CD4-positive, alpha-beta memory T cell (primary cell): Measurements from ENCODE around the gene FMN2. TPM values are rescaled to one million over a fixed set of nuclear protein-coding genes. Genes with fewer than 3 reads are reported as not detected.
"Not testable (repeated sequence)": the region's sequence is repeated elsewhere in the genome, so short reads cannot be mapped to it uniquely, and the experiment has no call there.

Experiments used
- CTCF ChIA-PET: fragments of 350-600 bp; sonication (Branson Sonifier 250); formaldehyde crosslinking; loops from one replicate; lab custom pipeline; 2021; ENCODE audit warnings: inconsistent platforms; ENCODE audit not compliant: partially characterized antibody; lab: Charles Lee
- POLR2A ChIA-PET: fragments of 350-600 bp; sonication (Branson Sonifier 250); formaldehyde crosslinking; loops from one replicate; lab custom pipeline; 2021; ENCODE audit not compliant: partially characterized antibody; lab: Charles Lee
- DNase-seq, 5 donors: peaks; one replicate each; pipeline versions ENCODE4 v3.0.0 to v3.0.0-alpha.2; 2020 to 2022; ENCODE audit warnings: mixed read lengths in 1 of 5
- H3K27ac ChIP-seq: one replicate; pipeline ENCODE4 v1.7.0; 2013; ENCODE audit warnings: low read depth, low read length
- H3K27me3 ChIP-seq: 2 replicates; pipeline ENCODE4 v1.7.0; 2013; ENCODE audit warnings: mild to moderate bottlenecking, low read length, moderate library complexity; ENCODE audit not compliant: insufficient read depth
- H3K36me3 ChIP-seq: 2 replicates; pipeline ENCODE4 v1.7.0; 2013; ENCODE audit warnings: mild to moderate bottlenecking, low read length, moderate library complexity; ENCODE audit not compliant: insufficient read depth
- H3K4me1 ChIP-seq: 2 replicates; pipeline ENCODE4 v1.7.0; 2013; ENCODE audit warnings: mild to moderate bottlenecking, low read length, moderate library complexity; ENCODE audit not compliant: insufficient read depth
- H3K4me3 ChIP-seq, 2 donors: one replicate each; pipeline ENCODE4 v1.7.0; 2013; ENCODE audit warnings: low read length in 2 of 2, mild to moderate bottlenecking in 1 of 2
- H3K9me3 ChIP-seq, 2 donors: one replicate each; pipeline ENCODE4 v1.7.0; 2013; ENCODE audit warnings: low read length in 2 of 2, control low read depth in 1 of 2; ENCODE audit not compliant: control insufficient read depth in 1 of 2
- H3K27ac Mint-ChIP-seq, 7 donors: one replicate each; pipeline ENCODE4 v1.8.0; 2020 to 2021; ENCODE audit warnings: mixed read lengths in 7 of 7, mild to moderate bottlenecking in 6 of 7, inconsistent platforms in 3 of 7, moderate library complexity in 3 of 7
- H3K27me3 Mint-ChIP-seq, 2 donors: one replicate each; pipeline ENCODE4 v1.8.0; 2020 to 2021; ENCODE audit warnings: mixed read lengths in 2 of 2
- H3K36me3 Mint-ChIP-seq, 2 donors: one replicate each; pipeline ENCODE4 v1.8.0; 2020 to 2021; ENCODE audit warnings: mixed read lengths in 2 of 2, inconsistent platforms in 1 of 2, mild to moderate bottlenecking in 1 of 2
- H3K4me1 Mint-ChIP-seq, 4 donors: one replicate each; pipeline ENCODE4 v1.8.0; 2020 to 2021; ENCODE audit warnings: mixed read lengths in 4 of 4, mild to moderate bottlenecking in 1 of 4
- H3K4me3 Mint-ChIP-seq, 8 donors: one replicate each; pipeline ENCODE4 v1.8.0; 2020 to 2021; ENCODE audit warnings: mixed read lengths in 8 of 8, mild to moderate bottlenecking in 7 of 8, moderate library complexity in 6 of 8, inconsistent platforms in 3 of 8
- H3K9me3 Mint-ChIP-seq, 8 donors: one replicate each; pipeline ENCODE4 v1.8.0; 2020 to 2021; ENCODE audit warnings: mixed read lengths in 8 of 8, mild to moderate bottlenecking in 5 of 8, inconsistent platforms in 3 of 8, moderate library complexity in 1 of 8
- intact Hi-C: fragments of 100-400 bp; cut with micrococcal nuclease; formaldehyde crosslinking; loops from one replicate; pipeline ENCODE4 v1.15.1; 2023
- polyA plus RNA-seq, 2 donors: library from polyadenylated mRNA; unstranded; fragments of 300-500 nt; fragmentation: Illumina TruSeq; gene quantifications; one replicate each; pipeline ENCODE4 v1.2.3, GENCODE V29; 2021
- total RNA-seq, 2 experiments: library from RNA; stranded (reverse); gene quantifications; one replicate each; pipeline ENCODE4 v1.2.3, GENCODE V29; 2021

FMN2 gene
- total and polyA plus RNA-seq, 4 experiments from 2014 or later, result not detected

GRCh38 chr1:240254006-240254405 lies 162.3 kb downstream of the FMN2 start:
- Histone ChIP-seq H3K9me3 (no peaks in the 10 kb centered on the region), H3K4me3 (no peak overlapping the region), H3K27ac (no peak overlapping the region), H3K36me3 (no peaks in the 10 kb centered on the region), H3K4me1 (no peaks in the 10 kb centered on the region), H3K27me3 (no peaks in the 10 kb centered on the region)
- no peak overlapping the region for H3K4me3 Mint-ChIP-seq
- DNase-seq, result no peak
- peaks cover 5 to 33% (median 19%) of the 10 kb centered on the region in 8 donors for H3K9me3 Mint-ChIP-seq
- ChIA-PET CTCF (no interaction called here), POLR2A (no interaction called here)
- H3K4me1 Mint-ChIP-seq, result no peaks in the 10 kb centered on the region
- H3K27ac Mint-ChIP-seq, result no peak overlapping the region
- intact Hi-C loops, result no loop called here
- H3K36me3 Mint-ChIP-seq, result no peaks in the 10 kb centered on the region
- peaks cover 0 to 3% of the 10 kb centered on the region in 2 donors for H3K27me3 Mint-ChIP-seq

GRCh38 chr1:240254778-240255291 lies 163.2 kb downstream of the FMN2 start:
- no peak for DNase-seq
- Mint-ChIP-seq H3K27ac (no peak overlapping the region), H3K4me1 (no peaks in the 10 kb centered on the region), H3K9me3 (peaks cover 5 to 33% (median 19%) of the 10 kb centered on the region in 8 donors), H3K4me3 (no peak overlapping the region), H3K27me3 (peaks cover 0 to 3% of the 10 kb centered on the region in 2 donors), H3K36me3 (no peaks in the 10 kb centered on the region)
- Histone ChIP-seq H3K36me3 (no peaks in the 10 kb centered on the region), H3K27ac (no peak overlapping the region), H3K4me1 (no peaks in the 10 kb centered on the region), H3K4me3 (no peak overlapping the region), H3K27me3 (no peaks in the 10 kb centered on the region), H3K9me3 (no peaks in the 10 kb centered on the region)
- intact Hi-C loops, result no loop called here
- CTCF ChIA-PET, result no interaction called here
- POLR2A ChIA-PET, result no interaction called here

- Mint-ChIP-seq H3K4me3 (no peak overlapping the region), H3K4me1 (no peaks in the 10 kb centered on the region), H3K27ac (no peak overlapping the region), H3K9me3 (peaks cover 5 to 27% (median 17%) of the 10 kb centered on the region in 8 donors), H3K27me3 (peaks cover 0 to 3% of the 10 kb centered on the region in 2 donors), H3K36me3 (no peaks in the 10 kb centered on the region)
- H3K4me1 ChIP-seq, result no peaks in the 10 kb centered on the region
- CTCF ChIA-PET, result no interaction called here
- POLR2A ChIA-PET, result no interaction called here
- no peak for DNase-seq
- no peaks in the 10 kb centered on the region for H3K9me3 ChIP-seq
- intact Hi-C loops, result no loop called here
- no peak overlapping the region for H3K27ac ChIP-seq
- H3K36me3 ChIP-seq, result no peaks in the 10 kb centered on the region
- H3K27me3 ChIP-seq, result no peaks in the 10 kb centered on the region
- no peak overlapping the region for H3K4me3 ChIP-seq
Measured at GRCh38 chr1:240255922-240256321, 164.2 kb downstream of the FMN2 start.

- Mint-ChIP-seq H3K27ac (no peak overlapping the region), H3K27me3 (peaks cover 0 to 3% of the 10 kb centered on the region in 2 donors), H3K4me3 (no peak overlapping the region), H3K4me1 (no peaks in the 10 kb centered on the region), H3K36me3 (no peaks in the 10 kb centered on the region), H3K9me3 (peaks cover 5 to 22% (median 15%) of the 10 kb centered on the region in 8 donors)
- H3K27ac ChIP-seq, result no peak overlapping the region
- H3K4me3 ChIP-seq, result no peak overlapping the region
- POLR2A ChIA-PET, result no interaction called here
- H3K36me3 ChIP-seq, result no peaks in the 10 kb centered on the region
- CTCF ChIA-PET, result no interaction called here
- DNase-seq, result no peak
- H3K9me3 ChIP-seq, result no peaks in the 10 kb centered on the region
- no peaks in the 10 kb centered on the region for H3K4me1 ChIP-seq
- intact Hi-C loops, result no loop called here
- H3K27me3 ChIP-seq, result no peaks in the 10 kb centered on the region
Measured at GRCh38 chr1:240256836-240257503, 165.3 kb downstream of the FMN2 start.

- Histone ChIP-seq H3K27me3 (no peaks in the 10 kb centered on the region), H3K36me3 (no peaks in the 10 kb centered on the region), H3K4me1 (no peaks in the 10 kb centered on the region), H3K4me3 (no peak overlapping the region), H3K27ac (no peak overlapping the region), H3K9me3 (no peaks in the 10 kb centered on the region)
- H3K4me1 Mint-ChIP-seq, result no peaks in the 10 kb centered on the region
- peaks cover 4 to 10% (median 5%) of the 10 kb centered on the region in 8 donors for H3K9me3 Mint-ChIP-seq
- no peak overlapping the region for H3K4me3 Mint-ChIP-seq
- peaks cover 0 to 3% of the 10 kb centered on the region in 2 donors for H3K27me3 Mint-ChIP-seq
- no peaks in the 10 kb centered on the region for H3K36me3 Mint-ChIP-seq
- ChIA-PET CTCF (no interaction called here), POLR2A (no interaction called here)
- H3K27ac Mint-ChIP-seq, result no peak overlapping the region
- intact Hi-C loops, result no loop called here
- DNase-seq, result no peak
Measured at GRCh38 chr1:240258910-240259309, 167.2 kb downstream of the FMN2 start.

GRCh38 chr1:240264494-240264893 lies 172.8 kb downstream of the FMN2 start:
- H3K27me3 Mint-ChIP-seq, H3K4me3 ChIP-seq, H3K27ac Mint-ChIP-seq, H3K4me1 ChIP-seq, H3K9me3 ChIP-seq, DNase-seq, H3K36me3 ChIP-seq, H3K4me3 Mint-ChIP-seq, H3K27me3 ChIP-seq, intact Hi-C loops, H3K4me1 Mint-ChIP-seq, CTCF ChIA-PET, POLR2A ChIA-PET, H3K36me3 Mint-ChIP-seq, H3K27ac ChIP-seq: not testable (repeated sequence)
- H3K9me3 Mint-ChIP-seq, result peaks cover 0 to 11% (median 4%) of the 10 kb centered on the region in 8 donors

GRCh38 chr1:240271081-240271480 lies 179.4 kb downstream of the FMN2 start:
- no peaks in the 10 kb centered on the region for H3K4me1 ChIP-seq
- Mint-ChIP-seq H3K27me3 (no peaks in the 10 kb centered on the region), H3K4me1 (no peaks in the 10 kb centered on the region), H3K27ac (no peak overlapping the region), H3K9me3 (peaks cover 0 to 24% (median 9%) of the 10 kb centered on the region in 8 donors), H3K4me3 (no peak overlapping the region), H3K36me3 (no peaks in the 10 kb centered on the region)
- no peaks in the 10 kb centered on the region for H3K36me3 ChIP-seq
- intact Hi-C loops, result no loop called here
- POLR2A ChIA-PET, result no interaction called here
- no peak overlapping the region for H3K4me3 ChIP-seq
- CTCF ChIA-PET, result no interaction called here
- no peak overlapping the region for H3K27ac ChIP-seq
- DNase-seq, result no peak
- H3K9me3 ChIP-seq, result peaks cover 0 to 3% of the 10 kb centered on the region in 2 donors
- H3K27me3 ChIP-seq, result no peaks in the 10 kb centered on the region
